GM12873 (cell line): ENCODE results near the gene TBX6.

Experiments
- TF ChIP-seq, protein P1 (sequence below): IDR thresholded peaks from 2 replicates; pipeline ENCODE4 v1.5.1; 2012; ENCODE audit warnings: low read depth, mild to moderate bottlenecking, moderate library complexity, low read length, control low read depth; ENCODE audit not compliant: insufficient read depth; ENCODE audit errors: missing control alignments

The TBX6 gene

GRCh38 chr16:30087181-30087898 is 4.4 kb downstream of the TBX6 start:
- TF ChIP-seq, protein P1, sequence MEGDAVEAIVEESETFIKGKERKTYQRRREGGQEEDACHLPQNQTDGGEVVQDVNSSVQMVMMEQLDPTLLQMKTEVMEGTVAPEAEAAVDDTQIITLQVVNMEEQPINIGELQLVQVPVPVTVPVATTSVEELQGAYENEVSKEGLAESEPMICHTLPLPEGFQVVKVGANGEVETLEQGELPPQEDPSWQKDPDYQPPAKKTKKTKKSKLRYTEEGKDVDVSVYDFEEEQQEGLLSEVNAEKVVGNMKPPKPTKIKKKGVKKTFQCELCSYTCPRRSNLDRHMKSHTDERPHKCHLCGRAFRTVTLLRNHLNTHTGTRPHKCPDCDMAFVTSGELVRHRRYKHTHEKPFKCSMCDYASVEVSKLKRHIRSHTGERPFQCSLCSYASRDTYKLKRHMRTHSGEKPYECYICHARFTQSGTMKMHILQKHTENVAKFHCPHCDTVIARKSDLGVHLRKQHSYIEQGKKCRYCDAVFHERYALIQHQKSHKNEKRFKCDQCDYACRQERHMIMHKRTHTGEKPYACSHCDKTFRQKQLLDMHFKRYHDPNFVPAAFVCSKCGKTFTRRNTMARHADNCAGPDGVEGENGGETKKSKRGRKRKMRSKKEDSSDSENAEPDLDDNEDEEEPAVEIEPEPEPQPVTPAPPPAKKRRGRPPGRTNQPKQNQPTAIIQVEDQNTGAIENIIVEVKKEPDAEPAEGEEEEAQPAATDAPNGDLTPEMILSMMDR, result no peak

DNA sequence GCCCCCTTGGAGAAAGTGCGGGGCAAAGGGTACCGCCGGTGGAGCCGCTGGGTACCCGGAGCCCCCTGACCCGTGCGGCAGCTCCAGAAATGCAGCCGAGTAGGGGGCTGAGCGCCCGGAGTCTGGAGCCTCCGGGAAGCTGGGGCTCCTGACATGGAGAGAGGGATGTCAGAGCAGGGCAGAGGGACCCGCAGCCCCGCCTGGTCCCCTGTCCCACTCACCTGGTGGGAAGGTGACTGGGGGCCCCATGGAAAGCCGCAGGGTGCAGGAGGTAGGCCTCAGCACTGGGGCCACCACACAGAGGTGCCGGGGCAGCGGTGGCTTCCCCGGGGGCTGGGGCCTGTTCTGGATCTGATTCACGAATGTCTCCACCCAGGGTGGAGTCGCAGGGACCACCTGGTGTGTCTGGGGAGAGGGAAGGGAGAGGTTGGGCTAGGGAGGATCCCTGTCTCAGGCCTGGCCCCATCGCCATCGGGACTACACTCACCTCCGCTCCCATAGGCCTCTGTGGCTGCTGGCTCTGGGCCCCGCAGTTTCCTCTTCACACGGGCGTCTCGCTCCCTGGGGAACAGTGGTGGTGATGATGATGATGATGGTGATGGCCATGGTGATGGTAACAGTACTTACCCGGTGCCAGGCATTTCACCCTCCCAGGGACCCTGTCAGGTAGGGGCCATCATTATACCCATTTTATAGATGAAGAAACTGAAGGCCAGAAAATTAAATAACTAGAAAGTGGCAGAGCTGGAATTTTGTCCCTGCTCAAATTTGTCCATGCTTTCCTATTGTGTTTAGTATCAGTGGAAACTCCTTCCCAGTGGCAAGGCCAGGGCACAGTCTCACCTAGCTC is 5.2 kb downstream of the TBX6 start:
- TF ChIP-seq, protein P1, result no peak

- TF ChIP-seq, protein P1, result no peak
These were observed 5.9 kb downstream of the TBX6 start for GRCh38 chr16:30085820-30086219.

DNA sequence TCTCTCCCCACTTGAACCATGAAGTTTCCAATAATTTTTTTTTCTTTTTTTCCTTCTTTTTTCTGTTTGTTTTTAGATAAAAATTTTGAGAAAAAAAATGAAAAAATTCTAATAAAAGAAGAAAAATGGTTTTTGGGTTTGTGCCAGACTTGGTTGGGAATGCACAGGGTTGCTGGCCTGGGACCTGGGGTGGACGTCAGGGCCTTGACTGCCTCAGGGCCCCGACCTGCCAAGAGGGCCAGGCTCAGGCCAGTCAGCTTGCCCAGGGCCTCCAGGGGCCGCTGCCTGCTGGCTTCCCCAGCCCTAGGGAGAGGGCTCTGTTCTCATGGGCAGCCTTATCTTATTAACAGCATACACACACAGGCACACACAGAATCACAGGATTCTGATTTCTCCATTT is 6.5 kb downstream of the TBX6 start:
- TF ChIP-seq, protein P1, result no peak

DNA sequence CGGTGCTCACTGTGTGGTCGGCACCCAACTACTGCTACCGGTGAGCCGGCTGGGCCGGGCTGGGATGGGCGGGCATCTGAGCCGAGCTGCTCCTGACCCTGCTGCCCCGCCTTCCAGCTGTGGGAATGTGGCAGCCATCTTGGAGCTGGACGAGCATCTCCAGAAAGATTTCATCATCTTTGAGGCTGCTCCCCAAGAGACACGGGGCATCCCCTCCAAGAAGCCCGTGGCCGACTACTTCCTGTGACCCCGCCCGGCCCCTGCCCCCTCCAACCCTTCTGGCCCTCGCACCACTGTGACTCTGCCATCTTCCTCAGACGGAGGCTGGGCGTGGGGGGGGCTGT is 6.9 kb downstream of the TBX6 start:
- TF ChIP-seq, protein P1, result no peak

- TF ChIP-seq, protein P1, result no peak
These were observed 7.5 kb downstream of the TBX6 start for GRCh38 chr16:30084096-30084815.
